GM19351 (cell line): Measurements from ENCODE around the gene FDX1.
"Not testable (repeated sequence)": the region's sequence is repeated elsewhere in the genome, so short reads cannot be mapped to it uniquely, and the experiment has no call there.

Experiments used
- ATAC-seq: cut with Tn5 transposase; IDR thresholded peaks from one replicate; pipeline ENCODE4 v1.9.1; 2021; ENCODE audit warnings: mild to moderate bottlenecking, moderate library complexity; ENCODE audit not compliant: unreplicated experiment

FDX1 gene

GRCh38 chr11:110429731-110430266 lies at the start of gene FDX1:
TSS of gene FDX1 (plus strand) at chr11:110429948. CDS start at chr11:110430121, 173 bp downstream.
- peak; percentile 81 for ATAC-seq

- no peak for ATAC-seq
Measured at GRCh38 chr11:110380836-110381622, 48.7 kb upstream of the FDX1 start.

GRCh38 chr11:110388231-110388630 lies 41.5 kb upstream of the FDX1 start:
- ATAC-seq = not testable (repeated sequence)

- no peak for ATAC-seq
Measured at GRCh38 chr11:110389965-110390364, 39.8 kb upstream of the FDX1 start.

GRCh38 chr11:110392056-110392455 lies 37.7 kb upstream of the FDX1 start:
- no peak for ATAC-seq

GRCh38 chr11:110397668-110398286 lies 32.0 kb upstream of the FDX1 start:
- not testable (repeated sequence) for ATAC-seq

- ATAC-seq = not testable (repeated sequence)
Measured at GRCh38 chr11:110403585-110403984, 26.2 kb upstream of the FDX1 start.

- ATAC-seq = not testable (repeated sequence)
Measured at GRCh38 chr11:110405636-110406035, 24.1 kb upstream of the FDX1 start.

- no peak for ATAC-seq
Measured at GRCh38 chr11:110407315-110407714, 22.4 kb upstream of the FDX1 start.

- no peak for ATAC-seq
Measured at GRCh38 chr11:110409174-110409573, 20.6 kb upstream of the FDX1 start.

- ATAC-seq = no peak
Measured at GRCh38 chr11:110410651-110411050, 19.1 kb upstream of the FDX1 start.

- ATAC-seq = no peak
Measured at GRCh38 chr11:110415081-110415480, 14.7 kb upstream of the FDX1 start.

GRCh38 chr11:110421658-110422057 lies 8.1 kb upstream of the FDX1 start:
- ATAC-seq = not testable (repeated sequence)

- no peak for ATAC-seq
Measured at GRCh38 chr11:110422306-110422905, 7.3 kb upstream of the FDX1 start.

- no peak for ATAC-seq
Measured at GRCh38 chr11:110424775-110425444, 4.8 kb upstream of the FDX1 start.

GRCh38 chr11:110425751-110426545 lies 3.8 kb upstream of the FDX1 start:
- no peak for ATAC-seq

- no peak for ATAC-seq
Measured at GRCh38 chr11:110428040-110428439, 1.7 kb upstream of the FDX1 start.

GRCh38 chr11:110428956-110429730 lies 605 bp upstream of the FDX1 start:
- no peak for ATAC-seq

GRCh38 chr11:110430267-110431050 lies 711 bp downstream of the FDX1 start:
- peak; percentile 43 for ATAC-seq
